HL-60/S4 treated with retinoic acid at 250 ng/mL for 4 days and 3 days (cell line): ENCODE results near the gene CACNA1B.
"Not testable (repeated sequence)": the region's sequence is repeated elsewhere in the genome, so short reads cannot be mapped to it uniquely, and the experiment has no call there.

Experiments used
- in situ Hi-C: fragments of 300-500 bp; cut with MboI; formaldehyde crosslinking; loops from 2 replicates; pipeline ENCODE4 v1.7.0; 2022; ENCODE audit warnings: low sequenced_read_pairs

The CACNA1B gene

GRCh38 chr9:138068601-138069035, 191.0 kb downstream of the CACNA1B start:
- in situ Hi-C loops = no loop called here

GRCh38 chr9:138069731-138070456, 192.3 kb downstream of the CACNA1B start:
- in situ Hi-C loops = no loop called here

DNA sequence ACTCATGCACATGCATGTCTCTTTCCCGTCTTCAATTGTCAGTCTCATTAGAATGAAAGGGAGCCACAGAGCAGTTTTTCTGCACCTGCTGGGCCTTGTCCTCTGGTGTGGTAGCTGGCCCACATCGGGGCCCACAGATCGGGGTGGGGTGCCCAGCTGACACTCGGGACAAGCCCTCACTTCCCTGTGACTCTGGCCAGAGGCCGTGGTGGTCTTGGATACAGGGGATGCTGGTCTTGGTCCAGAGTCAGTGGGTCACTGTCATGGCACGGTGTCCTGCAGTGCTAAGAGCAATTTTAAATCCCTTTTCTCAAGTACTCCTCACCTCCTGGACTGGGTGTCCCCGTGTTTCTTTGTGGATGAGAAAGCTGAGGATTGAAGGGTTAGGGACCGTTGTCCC, 193.2 kb downstream of the CACNA1B start:
- in situ Hi-C loops = no loop called here

DNA sequence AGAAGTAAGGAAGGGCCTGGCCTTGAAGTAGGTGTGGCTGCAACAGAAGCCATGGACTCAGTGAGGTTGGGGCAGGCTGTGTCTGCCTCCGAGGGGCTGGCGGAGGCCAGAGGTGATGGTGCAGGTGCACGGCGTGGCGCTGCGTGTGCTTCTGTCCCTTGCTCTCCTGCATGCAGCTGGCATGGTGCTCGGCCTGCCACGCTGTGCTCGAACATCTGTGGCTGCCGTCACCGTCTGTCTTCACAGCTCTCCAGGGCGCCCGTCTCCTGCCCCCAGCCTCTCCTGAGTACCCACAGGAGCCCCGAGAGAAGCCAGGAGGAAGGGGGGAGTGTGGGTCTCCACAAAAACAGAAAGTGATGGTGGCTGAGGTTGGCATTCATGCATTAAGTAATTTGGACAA, 193.7 kb downstream of the CACNA1B start:
- in situ Hi-C loops = no loop called here

DNA sequence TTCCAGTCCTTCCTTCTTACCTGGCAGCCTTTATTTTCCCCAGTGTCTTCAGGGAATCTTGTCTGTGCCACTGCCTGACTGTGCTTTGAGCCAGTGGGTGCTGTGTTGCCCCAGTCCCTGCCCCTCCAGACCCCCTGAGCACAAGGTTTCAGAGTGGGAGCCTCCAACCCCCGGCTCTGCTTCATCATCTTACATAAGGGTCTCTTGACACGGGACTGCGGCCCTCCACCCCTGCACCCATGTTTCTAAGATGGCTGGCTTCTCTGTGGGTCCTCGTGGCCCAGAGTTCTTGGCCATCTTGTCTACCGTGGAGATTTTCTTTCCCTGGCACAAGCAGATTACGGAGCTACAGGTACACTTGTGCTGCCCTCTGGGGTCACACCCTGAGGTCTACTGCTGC, 194.1 kb downstream of the CACNA1B start:
- in situ Hi-C loops = no loop called here

DNA sequence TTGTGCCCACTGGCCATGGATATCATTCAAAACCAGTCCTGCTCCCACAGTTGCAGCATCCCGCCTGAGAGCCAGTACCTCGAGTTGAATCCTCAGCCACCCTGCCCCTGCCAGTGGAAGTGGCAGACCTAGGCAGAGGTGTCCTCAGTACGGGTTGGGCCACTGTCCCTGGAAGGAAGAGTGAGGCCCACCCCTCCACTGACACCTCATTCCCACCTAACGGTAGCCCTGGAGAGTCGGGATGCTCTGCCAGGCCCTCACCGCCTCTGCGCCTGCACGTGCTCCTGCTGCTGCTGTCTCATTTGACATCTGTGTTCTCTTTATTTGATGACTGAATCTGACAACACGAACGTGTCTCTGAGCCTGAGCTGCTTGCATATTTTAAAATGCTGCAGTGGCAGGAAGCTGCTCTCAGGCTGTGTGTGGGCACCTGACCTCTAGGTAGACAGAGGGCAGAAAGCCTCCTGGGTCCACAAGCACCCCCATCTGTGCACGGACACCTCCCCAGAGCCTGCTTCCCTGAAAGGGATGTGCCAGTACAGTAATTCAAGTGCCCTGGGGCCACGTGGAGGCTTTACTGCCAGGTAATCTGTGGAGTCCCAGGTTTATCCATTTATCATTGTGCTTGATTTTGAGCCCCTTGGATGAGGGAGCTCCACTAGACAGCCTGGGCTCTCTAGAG, 194.7 kb downstream of the CACNA1B start:
- in situ Hi-C loops = no loop called here

- in situ Hi-C loops = no loop called here
Observed at GRCh38 chr9:138072897-138073296, 195.3 kb downstream of the CACNA1B start.

GRCh38 chr9:138073408-138073807, 195.8 kb downstream of the CACNA1B start:
- in situ Hi-C loops = no loop called here

GRCh38 chr9:138073808-138074207, 196.2 kb downstream of the CACNA1B start:
- in situ Hi-C loops = no loop called here

GRCh38 chr9:138074516-138074915, 196.9 kb downstream of the CACNA1B start:
- in situ Hi-C loops = no loop called here

DNA sequence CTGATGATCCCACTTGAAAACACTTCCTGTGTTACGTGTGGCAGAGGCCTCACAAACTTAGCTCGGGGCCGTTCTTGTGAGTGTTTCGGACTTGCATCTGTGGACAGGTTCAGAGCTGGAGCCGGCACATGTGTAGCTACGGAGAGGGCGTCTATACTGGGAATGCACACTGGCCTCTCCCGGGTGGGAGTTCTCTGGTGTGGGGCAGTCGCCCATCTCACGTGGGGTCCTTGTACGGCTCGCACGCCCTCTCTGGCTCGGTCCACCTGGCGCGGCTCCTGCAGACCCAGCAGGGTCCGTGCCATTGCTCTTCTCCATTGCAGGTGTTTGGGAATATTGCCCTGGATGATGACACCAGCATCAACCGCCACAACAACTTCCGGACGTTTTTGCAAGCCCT, 197.9 kb downstream of the CACNA1B start:
- in situ Hi-C loops = no loop called here

GRCh38 chr9:138075961-138076649, 198.5 kb downstream of the CACNA1B start:
- in situ Hi-C loops = no loop called here

- in situ Hi-C loops = no loop called here
Observed at GRCh38 chr9:138076650-138077009, 199.0 kb downstream of the CACNA1B start.

- in situ Hi-C loops = no loop called here
Observed at GRCh38 chr9:138077126-138077525, 199.5 kb downstream of the CACNA1B start.

DNA sequence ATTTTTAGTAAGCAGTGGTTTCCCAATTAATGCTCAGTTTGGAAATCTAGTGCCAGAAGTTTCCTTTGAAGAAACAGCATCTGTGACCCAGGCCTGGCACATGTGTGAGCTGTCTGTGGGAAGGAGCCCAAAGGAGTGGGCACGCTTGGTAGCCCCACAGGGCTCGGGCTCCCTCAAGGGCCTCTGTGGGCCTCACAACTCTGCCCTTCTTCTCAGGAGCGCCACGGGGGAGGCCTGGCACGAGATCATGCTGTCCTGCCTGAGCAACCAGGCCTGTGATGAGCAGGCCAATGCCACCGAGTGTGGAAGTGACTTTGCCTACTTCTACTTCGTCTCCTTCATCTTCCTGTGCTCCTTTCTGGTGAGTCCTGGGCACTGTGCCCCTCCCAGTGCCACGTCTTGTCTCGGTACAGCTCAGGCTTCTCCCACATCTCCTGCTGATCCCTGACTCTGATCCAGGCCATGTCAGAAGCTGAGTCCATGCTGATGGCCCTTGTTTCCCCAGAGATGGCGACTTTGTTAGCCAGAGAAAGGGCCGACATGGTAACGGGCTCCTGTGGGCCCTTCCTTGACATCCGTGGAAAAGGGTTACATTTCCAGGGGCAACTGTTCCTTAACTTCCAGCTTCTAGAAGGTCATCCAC, 200.4 kb downstream of the CACNA1B start:
- in situ Hi-C loops = no loop called here

DNA sequence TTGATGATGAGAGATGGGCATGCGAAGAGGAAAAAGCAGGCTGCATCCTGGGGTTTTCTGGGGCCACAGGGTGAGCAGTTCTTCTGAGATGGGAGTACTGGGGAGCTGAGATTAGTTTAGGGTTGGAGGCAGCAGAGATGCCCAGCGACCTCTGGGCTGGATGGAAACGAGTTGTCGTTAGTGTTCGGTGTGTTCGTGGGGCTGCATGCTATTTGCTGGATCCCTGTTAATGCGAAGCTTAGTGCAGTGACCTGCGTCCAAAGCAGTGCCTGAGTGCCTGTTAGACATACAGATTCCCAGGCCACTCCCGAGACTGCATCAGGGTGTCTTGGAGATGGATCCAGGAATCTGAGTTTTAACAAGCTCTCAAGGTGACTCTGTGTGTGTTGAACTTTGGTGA, 201.3 kb downstream of the CACNA1B start:
- in situ Hi-C loops = no loop called here

- in situ Hi-C loops = no loop called here
Observed at GRCh38 chr9:138080979-138081378, 203.4 kb downstream of the CACNA1B start.

DNA sequence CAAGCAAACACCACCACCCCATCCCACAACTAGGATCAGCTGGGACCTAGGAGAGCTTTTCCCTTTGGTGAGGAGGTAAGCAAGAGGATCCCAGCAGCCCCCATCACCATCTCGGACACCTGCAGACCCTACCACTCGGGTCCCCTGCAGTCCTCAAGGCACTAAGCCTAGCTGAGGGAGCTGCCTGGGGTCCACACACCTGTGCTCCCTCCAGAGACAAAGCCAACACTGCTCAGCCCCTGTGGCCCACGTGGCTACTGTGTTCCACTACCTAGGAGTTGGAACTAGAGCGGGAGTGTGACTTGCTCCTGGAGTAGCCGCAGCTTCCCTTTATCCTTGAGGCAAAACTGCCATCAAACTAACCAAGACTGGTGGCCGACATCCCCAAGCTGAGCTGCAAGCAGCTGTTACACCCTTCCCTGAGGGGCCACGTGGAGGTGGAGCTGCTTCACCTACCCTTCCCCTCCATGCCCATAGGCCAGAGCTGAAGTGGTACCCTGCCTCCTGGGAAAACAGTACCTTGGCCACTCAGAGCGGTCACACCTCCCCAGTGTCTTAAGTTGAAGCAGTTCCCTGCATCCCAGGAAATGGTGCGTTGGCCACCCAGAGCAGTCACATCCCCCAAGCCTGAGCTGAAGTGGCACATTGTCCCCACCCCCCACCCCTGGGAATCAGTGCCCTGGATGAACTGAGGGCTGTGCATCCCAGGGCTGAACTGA, 205.5 kb downstream of the CACNA1B start:
- in situ Hi-C loops = no loop called here

DNA sequence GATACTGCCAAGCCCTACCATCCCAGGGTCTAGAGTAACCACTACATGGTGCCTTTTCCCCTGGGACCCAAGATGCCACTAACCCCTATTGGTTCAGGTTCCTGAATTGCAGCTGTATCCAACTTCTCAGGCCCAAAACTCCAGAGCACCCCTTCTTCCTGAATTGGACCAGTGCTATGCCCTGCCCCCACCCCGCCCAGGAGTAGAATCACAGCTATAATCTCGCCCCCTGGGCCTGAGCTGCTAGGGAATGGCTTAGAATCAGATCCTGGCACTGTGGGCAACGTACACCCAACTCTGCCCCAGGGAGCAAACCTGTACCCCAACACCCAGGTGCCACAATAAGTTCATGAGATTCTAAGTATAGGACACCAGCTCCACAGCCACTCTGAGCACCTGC, 206.3 kb downstream of the CACNA1B start:
- in situ Hi-C loops = no loop called here

GRCh38 chr9:138085568-138085967, 208.0 kb downstream of the CACNA1B start:
- in situ Hi-C loops = no loop called here

DNA sequence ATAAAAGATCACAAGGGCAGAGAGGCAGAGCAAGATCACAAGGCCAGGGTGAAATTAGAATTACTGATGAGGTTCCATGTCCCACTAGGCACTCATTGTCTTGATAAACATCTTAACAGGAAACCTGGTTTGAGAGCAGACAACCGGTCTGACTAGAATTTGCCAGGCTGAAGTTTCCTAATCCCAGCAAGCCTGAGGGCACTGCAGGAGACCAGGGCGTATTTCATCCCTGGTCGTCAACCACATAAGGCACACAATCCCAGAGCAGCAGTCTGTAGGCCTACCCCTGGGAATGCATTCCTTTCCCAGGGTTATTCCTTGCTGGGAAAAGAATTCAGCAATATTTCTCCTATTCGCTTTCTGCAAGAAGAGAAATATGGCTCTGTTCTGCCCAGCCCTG, 214.5 kb downstream of the CACNA1B start:
- in situ Hi-C loops = not testable (repeated sequence)
